NCI-H748 treated with DMSO at 0.1 percent for 48 hours (cell line): Measurements from ENCODE around the gene RPL5.

Experiments
- DNase-seq: peaks from one replicate; lab custom pipeline; 2025; lab: John Stamatoyannopoulos, UW

The RPL5 gene

DNA sequence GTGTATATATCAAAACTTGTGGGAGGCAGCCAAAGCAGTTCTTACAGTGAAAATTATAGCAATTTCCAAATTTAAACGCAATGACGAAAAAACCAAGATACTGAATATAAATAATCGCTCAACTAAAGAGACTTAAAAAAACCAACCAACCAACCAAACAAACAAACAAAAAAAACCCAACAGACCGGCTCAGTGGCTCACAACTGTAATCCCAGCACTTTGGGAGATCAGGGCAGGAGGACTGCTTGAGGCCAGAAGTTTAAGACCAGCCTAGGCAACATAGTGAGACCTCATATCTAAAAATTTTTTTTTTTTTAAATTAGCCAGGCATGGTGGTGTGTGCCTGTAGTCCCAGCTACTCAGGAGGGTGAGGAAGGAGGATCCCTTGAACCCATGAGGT is 23.4 kb downstream of the RPL5 start:
- DNase-seq = no peak

DNA sequence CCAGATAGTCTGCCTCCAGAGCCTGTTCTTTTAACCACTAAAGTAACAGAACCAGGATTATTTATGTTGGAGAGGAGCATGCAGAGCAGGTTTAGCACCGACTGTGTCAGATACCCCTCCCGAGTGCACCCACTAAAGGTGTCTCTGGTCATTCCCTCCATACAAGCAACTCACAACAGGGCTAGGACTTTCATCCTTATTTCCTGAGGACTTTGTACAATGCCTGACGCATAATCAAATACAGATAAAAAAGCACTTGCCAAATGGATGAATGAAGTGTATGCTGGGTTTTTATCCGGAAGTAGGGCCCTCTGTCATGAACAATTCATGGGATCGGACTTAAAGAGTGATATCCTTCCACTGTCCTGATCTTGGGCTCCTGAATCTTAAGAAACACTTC is 26.0 kb downstream of the RPL5 start:
- DNase-seq = no peak

DNA sequence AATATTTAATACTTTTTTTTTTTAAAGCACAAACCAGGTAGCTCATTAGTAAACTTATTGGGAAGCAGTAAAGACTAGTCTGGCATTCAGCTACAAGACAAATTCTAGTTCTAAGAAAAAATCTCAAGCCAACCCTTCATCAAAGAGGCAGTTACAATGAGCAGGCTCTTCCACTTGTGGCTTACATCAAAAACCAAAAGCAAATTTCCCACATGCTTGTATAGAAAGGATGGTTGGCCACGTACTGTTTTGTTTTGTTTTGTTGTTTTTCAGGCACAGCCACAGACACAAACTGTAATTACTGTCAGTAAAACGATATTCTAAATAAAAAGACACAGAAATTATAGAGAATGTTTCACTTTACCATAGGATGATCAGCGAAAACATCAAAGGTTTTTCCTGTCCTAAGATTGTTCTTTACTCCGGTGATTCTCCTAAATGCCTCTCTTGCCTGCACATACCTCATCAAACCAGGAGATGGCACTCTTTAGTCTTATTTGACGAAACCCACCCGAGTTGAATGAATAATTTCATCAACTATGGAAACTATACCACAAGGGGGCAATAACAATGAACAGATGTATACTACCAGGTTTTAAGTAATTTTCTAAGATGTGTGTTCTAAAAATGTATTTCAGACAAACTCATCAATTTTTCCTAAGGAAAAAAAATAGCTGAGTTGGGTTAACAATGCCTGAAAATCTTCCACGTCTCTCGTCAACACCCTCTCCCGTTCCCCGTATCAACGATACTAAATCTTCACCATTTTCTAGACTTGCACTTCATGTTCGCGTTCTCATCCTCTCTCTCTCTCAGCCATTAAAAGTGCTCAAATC is 26.9 kb downstream of the RPL5 start:
- DNase-seq = peak; percentile 49

DNA sequence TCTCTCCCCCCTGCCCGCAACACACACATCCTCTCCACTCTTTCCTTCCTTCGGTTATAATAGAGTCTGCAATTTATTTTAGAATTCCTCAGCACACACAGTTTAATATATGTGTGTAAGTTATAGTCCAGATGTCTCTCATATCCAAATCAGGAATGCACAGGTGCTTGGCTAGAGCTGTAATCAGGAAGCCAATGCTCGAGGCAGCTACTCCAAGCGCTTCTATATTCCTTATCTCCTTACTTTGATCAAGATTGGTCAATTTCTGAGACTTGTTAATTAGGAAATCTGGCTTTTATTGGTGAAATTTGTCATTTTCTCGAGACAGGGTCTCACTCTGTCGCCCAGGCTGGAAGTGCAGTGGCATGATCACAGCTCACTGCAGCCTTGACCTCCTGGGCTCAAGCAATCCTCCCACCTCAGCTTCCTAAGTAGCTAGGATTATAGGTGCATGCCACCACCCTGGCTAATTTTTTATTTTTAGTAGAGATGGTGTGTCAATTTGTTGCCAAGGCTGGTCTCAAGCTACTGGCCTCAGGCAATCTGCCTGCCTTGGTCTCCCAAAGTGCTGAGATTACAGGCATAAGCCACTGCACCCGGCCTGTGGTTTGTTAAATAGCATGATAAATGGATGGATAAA is 27.7 kb downstream of the RPL5 start:
- no peak for DNase-seq

DNA sequence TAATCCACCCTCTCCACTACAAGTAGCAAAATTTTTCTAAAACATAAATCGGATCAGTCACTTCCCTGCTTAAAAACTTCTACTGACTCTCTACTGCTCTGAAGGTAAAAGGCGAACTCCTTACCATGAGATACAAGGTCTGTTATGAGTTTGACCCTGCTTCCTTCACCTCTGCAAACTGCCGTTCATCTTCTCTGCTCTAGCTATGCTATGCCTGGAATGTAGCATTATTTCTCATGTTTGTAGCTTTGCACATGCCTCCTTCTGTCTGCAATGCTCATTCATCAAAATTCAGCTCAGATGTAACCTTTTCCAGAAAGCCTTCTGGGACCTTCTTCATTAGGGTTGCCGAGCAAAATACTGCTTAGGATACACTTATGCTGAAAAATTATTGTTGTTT is 30.8 kb downstream of the RPL5 start:
- DNase-seq = no peak

DNA sequence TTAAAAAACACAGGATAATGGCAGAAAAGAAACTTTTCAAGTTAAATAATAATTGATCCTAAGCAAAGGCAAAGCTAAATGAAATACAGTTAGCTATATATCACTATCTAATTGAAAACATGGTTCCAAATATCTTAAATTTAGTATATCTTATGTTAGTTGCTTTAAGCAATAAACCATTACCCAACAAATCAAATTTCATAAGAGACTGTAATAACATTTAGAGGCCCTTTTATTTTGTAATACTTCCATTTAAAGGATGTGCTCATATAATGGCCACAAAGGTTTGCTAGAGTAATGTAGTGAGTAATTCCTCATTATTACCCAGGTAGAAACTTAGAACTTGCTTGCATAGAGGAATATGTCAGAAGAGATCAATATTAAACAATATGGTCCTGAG is 32.3 kb downstream of the RPL5 start:
- no peak for DNase-seq

DNA sequence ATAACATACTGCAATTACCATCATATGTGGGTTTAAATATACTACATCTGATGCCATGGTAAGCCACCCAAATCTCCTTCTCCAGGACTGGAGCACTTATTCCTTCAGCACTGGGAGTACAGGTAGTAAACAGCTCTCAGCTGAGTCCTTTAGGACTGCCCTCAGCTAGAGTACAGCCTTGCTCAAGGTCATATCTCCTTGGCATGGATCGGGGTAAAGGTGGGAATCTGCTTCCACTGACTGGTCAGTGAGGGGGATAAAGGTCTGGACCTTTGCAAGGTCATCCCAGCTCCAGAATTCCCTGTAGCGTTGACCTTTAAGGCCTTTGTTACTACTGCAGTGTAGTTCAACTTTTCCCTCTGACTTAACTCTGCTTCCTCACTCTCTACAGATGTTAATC is 38.8 kb downstream of the RPL5 start:
- DNase-seq = no peak

DNA sequence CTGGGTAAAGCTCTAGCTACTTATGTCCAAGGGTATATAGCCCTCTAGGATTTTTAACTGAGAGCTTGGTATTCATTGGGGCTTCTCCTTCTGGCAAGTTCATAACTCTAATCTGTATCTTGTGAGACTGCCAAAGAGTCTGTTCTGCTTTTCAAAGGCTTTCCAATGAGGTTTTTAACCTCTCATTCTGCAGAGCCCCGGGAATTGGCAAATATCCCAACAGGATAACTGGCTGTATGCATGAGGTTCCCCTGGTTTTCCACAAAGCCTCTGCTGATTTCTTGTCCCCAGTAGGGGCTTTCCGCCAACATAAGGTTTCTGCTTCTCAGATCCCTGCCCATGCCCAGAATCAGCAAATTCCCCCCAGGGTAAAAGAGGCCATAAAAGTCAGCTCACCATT is 40.9 kb downstream of the RPL5 start:
- DNase-seq = no peak

DNA sequence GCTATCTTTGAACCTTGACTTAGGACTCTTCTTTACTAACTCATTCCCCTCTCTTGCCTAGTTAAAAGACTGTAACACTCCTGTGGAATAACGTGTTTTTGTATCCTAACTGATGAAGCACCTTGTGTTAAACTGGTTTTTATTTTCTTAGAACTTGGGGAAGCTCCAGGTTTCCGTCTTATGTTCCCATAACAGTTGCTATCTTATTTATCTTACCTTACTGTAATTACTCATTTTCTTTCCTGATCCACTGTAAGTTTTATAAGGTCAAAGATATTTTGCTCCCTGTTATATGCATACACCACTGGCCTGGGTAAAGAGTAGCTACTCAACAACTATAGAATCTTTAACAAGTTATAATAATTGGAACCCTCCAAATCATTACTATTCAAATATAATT is 43.1 kb downstream of the RPL5 start:
- DNase-seq = no peak

DNA sequence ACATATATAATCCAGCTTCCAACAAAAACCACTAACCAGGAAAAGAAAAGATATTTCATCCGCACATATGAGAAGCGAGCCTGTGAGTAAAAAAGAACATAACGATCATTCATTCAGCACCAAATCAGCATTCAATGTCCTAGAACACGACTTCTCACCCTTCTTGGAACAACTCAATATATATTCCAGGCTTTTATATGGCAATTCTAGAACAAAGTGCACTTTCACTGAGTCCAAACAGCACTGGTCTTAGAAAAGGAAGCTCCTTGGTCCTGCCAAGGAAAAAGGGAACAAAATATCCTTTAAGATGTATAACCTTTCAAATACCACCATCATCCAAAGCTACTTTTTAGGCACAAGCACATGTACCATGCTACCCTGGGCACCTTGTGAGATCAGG is 44.5 kb downstream of the RPL5 start:
- DNase-seq = no peak

DNA sequence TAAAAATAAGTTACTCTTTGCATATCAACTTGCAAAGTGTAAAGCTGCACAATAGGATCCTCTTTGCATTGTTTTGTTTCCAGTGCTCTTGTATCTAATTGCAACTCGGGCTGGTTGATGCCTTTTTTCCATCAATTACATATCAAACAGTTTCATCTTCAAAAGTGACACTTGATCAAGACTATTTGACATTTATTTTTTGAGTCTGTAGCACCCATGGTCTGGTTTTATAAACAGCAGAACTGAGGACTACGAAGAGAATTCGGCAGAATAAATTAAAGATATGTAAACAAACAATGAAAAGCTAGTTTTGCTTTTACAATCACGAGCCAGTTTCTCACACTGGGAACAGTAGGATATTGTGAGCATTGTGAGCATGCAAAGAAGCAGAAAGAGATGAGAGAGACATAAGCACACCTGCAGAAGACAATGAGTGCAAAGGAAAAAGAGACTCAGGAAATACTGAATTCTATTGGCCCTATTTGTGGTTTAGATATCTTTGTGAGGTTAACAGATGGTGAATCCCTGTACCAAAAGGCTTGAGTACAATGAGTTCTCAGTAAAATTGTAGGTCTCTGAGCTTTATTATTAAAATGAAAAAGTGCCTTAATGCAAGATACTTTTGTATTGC is 45.4 kb downstream of the RPL5 start:
- peak; percentile 13 for DNase-seq

DNA sequence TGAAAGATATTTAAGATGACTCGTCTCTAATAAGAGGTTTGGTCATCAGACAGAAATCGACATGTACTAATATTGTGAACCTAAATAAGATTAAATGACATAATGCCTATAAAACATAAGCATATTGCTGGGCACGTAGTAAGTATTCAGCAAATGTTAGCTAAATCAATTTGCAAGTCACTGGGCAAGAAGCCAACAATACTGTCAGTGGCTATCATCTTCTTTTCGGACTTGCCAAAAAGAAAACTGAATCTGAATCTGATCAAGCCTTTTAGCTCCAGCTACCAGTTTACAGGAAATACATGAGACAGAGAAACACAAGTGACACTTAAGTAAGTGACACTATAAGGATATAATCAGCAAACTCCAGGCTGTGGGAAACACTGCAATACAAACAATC is 46.0 kb downstream of the RPL5 start:
- DNase-seq = no peak

DNA sequence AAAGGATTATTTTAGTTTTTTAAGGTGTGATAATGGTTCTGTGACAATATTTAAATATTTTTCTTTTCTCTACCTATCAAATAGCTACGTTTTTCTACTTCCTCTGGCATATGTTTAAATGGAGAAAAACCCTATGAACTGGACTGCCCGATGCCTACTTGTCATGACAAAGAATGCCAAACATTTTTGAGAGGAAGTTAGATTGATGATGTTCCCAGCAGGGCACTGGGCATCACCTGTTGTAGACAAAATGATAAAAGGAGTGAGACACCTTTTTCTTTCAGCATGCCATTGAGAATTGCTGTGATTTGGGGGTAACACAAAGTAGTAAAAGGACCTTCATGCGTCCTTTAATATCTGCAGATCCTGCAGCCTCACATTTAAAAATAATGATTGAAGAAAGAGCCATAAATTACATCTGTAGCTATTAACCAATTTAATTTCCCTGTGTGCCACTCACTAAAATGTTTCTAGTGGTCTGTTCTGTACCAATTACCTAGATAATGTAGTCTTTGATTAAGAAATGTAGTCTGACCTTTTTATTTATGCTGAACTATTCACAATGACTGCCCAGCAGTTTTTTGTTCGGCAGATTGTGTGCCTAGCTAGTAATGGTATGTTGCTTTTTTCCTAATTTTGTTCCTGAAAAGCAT is 47.6 kb downstream of the RPL5 start:
- DNase-seq = no peak

DNA sequence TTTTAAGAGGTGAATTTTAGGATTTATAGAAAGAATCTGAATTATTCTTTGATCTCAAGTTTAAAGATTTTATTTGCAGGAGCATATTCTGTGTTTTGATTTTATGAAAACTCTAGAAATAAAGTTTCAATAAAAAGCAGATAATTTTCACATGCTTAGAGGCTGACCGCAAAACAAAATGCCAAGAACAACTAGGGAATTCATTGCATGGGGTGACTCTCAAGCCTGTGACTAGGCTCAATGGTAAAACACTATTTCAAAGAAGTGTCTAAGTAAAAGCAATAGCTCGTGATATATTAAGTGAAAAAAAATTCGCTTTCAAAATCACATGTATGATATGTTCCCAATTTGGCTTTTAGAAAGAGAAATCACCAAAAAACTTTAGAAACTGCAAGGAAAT is 49.6 kb downstream of the RPL5 start:
- no peak for DNase-seq

DNA sequence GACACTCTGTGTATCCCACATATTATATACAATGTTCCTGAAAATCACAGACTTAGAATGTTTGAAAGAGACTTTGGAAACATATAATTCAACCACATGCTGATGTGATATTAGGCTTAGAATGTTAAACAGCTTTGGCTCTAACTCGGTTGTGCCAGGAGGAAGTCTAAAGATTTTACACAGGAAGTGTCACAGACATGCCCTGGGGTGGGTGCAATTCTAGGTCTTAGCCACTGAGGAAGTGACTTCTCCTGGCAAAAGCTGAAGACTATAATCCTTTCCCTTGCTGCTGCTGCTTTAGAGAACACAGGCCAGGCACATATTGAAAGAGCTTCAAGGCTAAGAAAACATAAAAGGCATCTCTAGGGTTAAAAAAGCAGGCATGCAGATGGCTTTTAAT is 51.0 kb downstream of the RPL5 start:
- no peak for DNase-seq

DNA sequence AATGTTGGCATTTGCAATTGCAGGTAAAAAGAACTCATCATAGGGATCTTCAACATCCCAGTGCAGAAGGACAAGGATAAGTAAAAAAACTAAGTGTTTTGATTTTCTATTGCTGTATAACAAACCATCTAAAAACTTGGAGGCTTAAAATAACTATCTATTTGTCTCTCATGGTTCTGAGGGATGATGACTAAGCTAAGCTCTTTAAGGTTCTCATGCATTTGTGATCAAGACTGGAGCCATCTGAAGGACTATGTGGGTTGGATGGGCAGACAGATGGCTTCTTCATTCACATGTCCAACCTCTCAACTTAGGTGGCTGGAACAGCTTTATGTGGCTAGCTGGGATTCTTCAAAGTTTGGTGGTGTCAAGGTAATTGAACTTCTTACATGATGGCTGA is 51.5 kb downstream of the RPL5 start:
- no peak for DNase-seq

DNA sequence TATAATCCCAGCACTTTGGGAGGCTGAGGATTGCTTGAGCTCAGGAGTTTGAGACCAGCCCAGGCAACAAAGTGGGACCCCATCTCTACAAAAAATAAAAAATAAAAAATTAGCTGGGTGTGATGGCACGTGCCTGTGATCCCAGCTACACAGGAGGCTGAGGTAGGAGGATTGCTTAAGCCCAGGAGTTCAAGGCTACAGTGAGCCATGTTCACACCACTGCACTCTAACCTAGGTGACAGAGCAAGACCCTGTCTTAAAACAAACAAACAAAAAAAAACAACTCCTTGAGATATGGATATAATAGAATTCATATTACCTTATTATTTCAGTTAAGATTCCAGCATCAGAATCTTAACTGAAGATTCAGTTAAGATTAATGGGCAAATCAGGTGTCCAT is 52.4 kb downstream of the RPL5 start:
- DNase-seq = no peak

DNA sequence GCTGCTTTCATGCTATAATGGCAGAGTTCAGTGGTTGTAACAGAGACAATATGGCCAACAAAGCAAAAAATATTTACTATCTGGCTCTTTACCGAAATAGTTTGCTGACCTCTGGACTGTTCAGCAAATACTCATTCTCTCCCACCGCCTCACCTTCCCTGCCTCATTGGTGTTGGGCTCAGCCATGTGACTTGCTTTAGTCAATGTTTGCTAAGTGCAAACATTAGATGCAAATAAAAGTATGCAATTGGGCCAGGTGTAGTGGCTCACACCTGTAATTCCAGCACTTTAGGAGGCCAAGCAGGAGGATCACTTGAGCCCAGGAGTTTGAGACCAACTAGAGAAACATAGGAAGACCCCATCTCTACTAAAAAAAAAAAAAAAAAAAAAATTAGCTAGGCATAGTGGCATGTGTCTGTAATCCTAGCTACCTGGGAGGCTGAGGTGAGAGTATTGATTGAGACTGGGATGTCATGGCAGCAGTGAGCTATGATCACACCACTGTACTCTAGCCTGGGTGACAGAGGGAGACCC is 55.1 kb downstream of the RPL5 start:
- peak; percentile 57 for DNase-seq

DNA sequence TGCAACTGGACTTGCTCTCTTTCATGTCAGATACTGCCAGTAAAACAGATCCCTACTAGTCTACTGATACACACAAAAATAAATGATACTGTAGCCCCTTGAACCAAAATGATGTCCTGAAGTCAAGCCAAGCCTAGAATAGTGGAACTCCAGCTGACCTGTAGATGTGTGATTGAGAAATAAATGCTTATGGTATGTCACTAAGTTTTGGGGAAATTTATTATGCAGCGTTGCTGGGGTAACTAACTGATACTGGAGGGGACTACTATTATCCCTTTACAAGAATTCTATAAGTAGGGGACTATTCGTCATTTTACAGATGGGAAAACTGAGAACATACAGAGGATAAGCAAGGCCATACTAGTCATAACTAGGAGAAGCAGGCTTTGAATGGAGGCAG is 55.6 kb downstream of the RPL5 start:
- DNase-seq = no peak
